ENCODE measurements around the gene NUMBL.
"Not testable (repeated sequence)": the region's sequence is repeated elsewhere in the genome, so short reads cannot be mapped to it uniquely, and the experiment has no call there.

The NUMBL gene

DNA sequence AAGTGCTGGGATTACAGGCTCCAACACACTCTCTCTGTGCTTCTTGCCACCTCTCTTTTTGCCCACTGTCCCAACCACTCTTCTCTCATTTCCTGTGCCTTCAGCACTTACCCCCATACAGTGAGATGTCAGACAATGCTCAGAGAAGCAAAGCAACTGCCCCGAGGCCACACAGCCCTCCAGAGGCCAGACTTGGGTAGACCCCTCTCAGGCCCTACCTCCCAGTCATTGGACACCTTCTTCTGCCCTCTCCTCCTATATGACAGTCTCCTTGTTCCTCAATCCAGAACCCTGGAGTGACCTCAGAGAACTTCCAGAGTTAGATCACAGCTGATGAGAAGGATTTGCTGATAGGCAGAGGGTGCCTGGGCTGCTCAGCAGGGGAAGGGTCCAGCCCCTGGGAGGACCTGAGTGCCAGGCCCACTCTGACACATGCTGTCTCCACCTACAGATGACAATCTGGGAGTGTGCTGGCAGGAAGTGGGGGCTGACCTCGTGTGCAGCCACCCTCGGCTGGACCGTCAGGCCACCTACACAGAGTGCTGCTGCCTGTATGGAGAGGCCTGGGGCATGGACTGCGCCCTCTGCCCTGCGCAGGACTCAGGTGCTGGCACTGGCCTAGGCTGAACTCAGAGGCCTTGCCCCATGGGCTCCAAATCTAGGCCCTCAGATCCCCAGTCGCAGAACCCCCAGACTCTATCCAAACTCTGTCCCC lies 64.9 kb downstream of the NUMBL start:
- no peak for DNase-seq

DNA sequence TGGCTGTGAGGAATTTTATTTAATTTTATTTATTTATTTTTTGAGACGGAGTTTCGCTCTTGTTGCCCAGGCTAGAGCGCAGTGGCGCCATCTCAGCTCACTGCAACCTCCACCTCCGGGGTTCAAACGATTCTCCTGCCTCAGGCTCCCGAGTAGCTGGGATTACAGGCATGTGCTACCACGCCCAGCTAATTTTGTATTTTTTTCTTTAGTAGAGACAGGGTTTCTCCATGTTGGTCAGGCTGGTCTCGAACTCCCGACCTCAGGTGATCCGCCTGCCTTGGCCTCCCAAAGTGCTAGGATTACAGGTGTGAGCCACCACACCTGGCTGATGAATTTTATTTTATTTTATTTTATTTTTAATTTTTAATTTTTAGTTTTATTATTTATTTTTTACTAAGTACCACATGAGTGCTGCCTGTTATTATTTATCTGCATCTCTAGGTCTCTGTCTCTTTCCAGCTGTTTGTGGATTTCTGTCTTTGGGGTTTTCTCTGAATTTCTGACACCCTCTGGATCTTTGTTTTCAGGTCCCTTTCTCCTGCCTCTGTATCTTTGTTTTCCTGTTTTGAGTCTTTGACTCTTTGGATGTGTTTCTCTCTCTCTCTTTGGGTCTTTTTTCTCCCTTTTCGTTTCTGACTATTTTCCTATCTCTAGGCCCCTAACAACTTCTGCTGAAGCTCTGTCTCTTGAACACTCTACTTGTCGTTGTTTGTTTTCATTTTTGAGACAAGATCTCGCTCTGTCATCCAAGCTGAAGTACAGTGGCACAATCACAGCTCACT lies 65.9 kb downstream of the NUMBL start:
- not testable (repeated sequence) for DNase-seq

DNA sequence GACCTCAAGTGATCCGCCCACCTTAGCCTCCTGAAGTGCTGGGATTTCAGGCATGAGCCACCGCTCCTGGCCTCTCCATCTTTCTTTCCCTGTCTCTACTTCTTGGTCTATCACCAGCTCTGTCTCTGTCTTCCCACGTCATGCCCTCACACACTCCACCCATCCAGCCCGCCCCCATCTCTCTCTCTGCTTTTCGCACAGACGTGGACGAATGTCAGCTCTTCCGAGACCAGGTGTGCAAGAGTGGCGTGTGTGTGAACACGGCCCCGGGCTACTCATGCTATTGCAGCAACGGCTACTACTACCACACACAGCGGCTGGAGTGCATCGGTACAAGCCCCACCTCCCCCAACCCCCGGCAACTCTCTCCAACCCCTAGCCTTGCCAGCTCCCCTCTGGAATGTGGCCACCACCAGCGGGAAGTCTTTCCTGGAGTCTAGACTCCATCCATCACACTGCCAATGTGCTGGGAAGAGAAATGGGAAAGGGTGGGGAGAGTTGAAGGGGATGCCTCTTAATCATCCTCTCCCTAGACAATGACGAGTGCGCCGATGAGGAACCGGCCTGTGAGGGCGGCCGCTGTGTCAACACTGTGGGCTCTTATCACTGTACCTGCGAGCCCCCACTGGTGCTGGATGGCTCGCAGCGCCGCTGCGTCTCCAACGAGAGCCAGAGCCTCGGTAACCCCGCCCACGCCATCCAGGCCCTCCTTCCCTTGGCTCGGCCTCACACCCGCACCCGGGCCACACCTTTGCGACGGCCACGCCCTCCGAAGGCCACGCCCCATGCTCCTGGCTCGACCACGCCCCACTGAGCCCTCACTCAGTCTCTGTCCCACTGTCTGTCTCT lies 66.8 kb downstream of the NUMBL start:
- DNase-seq = no peak

DNA sequence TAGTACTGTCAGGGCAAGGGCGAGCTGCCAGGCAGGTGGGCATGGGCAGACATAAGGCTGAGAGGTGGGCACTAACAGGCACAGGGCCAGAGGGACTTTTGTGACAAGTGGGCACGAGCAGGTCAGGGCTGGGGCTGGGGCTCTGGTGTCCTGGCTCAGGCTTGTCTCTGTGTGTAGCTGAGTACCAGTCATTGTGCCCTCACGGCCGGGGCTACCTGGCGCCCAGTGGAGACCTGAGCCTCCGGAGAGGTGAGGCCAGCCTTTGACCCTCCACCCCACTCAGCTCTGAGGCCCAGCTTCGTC lies 67.7 kb downstream of the NUMBL start:
- no peak for DNase-seq

DNA sequence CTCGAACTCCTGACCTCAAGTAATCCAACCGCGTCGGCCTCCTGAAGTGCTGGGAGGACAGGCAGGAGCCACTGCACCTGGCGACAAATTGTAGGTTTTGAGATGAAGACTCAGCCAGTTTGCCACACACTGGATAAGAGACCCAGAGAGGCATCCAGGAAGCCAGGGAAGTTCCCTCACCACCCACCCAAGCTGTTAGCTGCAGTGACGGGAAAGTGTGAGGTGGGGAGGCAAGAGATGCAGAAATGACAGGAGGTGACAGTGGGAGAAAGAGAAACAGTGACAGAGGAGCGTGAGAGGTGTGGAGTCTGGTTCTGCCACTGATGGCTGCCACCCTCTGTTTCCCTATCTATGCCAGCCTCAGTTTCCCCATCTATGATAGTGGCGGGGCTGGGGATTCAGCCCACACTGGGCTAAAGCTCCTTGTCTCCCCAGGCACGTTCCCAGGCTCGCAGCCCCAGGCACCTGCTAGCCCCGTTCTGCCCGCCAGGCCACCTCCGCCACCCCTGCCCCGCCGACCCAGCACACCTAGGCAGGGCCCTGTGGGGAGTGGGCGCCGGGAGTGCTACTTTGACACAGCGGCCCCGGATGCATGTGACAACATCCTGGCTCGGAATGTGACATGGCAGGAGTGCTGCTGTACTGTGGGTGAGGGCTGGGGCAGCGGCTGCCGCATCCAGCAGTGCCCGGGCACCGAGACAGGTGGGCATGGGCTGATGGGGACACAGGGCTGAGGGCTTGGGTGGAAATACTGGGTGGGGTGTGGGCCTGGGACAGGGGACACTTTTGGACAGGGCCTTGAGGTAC lies 68.3 kb downstream of the NUMBL start:
- no peak for DNase-seq

DNA sequence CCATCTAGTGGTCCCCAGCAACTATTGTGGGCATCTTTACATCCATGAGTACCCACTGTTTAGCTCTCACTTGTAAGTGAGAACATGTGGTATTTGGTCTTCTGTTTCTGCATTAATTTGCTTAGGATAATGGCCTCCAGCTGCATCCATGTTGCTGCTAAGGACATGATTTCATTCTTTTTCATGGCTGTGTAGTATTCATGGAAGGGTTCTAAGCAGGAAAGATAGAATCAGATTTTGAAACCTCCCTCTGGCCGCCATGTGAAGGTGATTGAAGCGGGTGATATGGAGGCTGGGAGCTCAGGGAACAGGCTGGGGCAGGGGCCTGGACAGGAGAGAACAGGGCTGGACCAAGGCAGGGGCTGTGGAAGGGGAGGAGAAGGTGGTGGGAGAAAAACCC lies 69.2 kb downstream of the NUMBL start:
- no peak for DNase-seq

DNA sequence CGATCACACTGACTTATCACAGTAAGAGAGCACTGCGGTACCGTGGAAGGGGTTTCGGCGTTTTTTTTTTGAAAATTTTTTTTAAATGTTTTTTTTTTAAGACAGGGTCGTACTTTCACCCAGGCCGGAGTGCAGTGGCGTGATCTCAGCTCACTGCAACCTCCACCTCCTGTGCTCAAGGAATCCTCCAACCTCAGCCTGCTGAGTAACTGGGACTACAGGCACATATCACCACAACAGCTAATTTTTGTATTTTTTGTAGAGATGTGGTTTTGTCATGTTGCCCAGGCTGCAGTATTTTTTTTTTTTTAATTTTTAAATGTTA lies 70.3 kb downstream of the NUMBL start:
- no peak for DNase-seq

DNA sequence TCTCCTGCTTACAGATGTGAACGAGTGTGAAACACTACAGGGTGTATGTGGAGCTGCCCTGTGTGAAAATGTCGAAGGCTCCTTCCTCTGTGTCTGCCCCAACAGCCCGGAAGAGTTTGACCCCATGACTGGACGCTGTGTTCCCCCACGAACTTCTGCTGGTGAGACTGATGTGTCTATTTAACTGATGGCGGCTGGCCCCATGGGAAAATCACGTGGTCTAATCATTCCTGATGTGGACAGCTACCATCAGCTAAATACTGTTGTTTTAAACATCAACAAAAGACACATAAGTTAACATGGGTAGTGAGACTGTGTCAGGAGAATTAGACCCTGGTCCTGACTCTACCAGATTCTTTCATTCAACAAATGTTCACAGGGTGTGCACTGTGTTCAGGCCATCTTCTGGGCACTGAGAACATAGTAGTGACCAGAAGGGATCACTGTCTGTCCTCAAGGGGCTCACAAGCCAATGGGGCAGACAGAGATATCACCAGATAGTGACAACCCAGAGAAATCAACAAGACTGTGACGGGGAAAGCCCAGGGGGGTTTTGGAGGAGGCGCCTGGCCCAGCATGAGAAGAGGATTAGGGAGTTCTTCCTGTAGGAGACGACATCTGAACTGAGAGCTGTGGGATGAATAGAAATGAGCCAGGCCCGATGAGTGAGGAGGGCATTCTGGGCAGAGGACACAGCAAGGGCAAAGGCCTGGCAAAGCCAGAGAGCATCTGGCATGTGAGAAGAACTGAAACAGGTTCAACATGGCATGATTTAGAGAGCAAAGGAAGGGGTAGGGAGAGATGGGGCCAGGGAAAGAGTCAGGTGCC lies 70.9 kb downstream of the NUMBL start:
- no peak for DNase-seq

DNA sequence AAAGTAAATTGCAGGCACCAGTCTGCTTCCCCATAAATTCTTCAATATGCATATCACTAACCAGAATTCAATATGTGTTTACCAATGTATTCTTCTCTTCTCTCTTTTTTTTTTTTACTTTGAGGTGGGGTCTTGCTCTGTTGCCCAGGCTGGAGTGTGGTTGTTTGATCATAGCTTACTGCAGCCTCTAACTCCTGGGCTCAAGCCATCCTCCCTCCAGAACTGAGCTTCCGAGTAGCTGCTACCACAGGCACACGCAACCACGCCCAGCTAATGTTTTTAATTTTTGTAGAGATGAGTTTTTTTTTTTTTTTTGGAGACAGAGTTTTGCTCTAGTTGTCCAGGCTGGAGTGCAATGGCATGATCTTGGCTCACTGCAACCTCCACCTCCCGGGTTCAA lies 72.5 kb downstream of the NUMBL start:
- DNase-seq = no peak

DNA sequence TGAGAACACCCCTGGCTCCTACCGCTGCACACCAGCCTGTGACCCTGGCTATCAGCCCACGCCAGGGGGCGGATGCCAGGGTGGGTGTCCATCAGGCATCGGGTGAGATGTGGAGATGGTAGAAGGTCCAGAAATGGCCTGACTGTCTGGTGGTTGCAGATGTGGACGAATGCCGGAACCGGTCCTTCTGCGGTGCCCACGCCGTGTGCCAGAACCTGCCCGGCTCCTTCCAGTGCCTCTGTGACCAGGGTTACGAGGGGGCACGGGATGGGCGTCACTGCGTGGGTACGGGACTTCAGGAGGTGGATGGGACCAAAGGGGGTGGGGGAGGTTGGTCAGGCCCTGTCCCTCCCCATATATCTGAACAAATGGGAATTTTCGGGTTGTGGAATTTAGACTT lies 73.5 kb downstream of the NUMBL start:
- DNase-seq = no peak

DNA sequence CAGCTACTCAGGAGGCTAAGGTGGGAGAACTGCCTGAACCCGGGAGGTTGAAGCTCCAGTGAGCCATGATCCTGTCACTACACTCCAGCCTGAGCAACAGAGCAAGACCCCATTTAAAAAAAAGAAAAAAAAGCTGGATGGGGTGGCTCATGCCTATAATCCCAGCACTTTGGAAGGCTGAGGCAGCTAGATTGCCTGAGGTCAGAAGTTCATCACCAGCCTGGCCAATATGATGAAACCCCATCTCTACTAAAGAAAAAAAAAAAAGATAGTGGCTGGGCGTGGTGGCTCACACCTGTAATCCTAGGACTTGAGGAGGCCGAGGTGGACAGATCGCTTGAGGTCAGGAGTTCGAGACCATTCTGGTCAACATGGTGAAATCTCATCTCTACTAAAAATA lies 74.3 kb downstream of the NUMBL start:
- no peak for DNase-seq
